GM21619 (cell line): ENCODE data around the gene AGFG2.
"Not testable (repeated sequence)": the region's sequence is repeated elsewhere in the genome, so short reads cannot be mapped to it uniquely, and the experiment has no call there.

Source experiments
- ATAC-seq: cut with Tn5 transposase; IDR thresholded peaks from one replicate; pipeline ENCODE4 v1.9.1; 2021; ENCODE audit not compliant: unreplicated experiment

Gene AGFG2

GRCh38 chr7:100546926-100547800 is 8.2 kb downstream of the AGFG2 start:
- no peak for ATAC-seq

GRCh38 chr7:100547872-100548271 is 8.9 kb downstream of the AGFG2 start:
- ATAC-seq: no peak

- not testable (repeated sequence) for ATAC-seq
These were observed 9.4 kb downstream of the AGFG2 start for GRCh38 chr7:100548446-100548845.

GRCh38 chr7:100552532-100552931 is 13.5 kb downstream of the AGFG2 start:
- no peak for ATAC-seq

DNA sequence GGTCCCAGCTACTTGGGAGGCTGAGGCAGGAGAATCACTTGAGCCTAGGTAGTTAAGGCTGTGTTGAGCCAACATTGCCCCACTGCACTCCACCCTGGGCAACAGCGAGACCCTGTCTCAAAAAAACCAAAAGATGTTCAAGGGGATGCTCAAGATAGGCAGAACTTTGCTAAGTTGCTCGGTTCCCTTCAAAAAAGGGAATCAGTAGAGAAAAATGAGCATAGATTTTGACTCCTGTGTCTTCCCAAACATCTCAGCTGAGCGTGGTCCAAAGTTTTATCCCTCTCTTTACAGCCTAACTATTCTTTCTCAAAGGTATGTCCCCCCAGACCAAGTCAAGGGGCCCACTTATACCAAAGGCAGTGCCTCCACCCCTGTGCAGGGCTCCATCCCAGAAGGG is 14.0 kb downstream of the AGFG2 start:
- no peak for ATAC-seq

- ATAC-seq: no peak
These were observed 16.7 kb downstream of the AGFG2 start for GRCh38 chr7:100555701-100556100.

GRCh38 chr7:100556541-100556940 is 17.5 kb downstream of the AGFG2 start:
- no peak for ATAC-seq

DNA sequence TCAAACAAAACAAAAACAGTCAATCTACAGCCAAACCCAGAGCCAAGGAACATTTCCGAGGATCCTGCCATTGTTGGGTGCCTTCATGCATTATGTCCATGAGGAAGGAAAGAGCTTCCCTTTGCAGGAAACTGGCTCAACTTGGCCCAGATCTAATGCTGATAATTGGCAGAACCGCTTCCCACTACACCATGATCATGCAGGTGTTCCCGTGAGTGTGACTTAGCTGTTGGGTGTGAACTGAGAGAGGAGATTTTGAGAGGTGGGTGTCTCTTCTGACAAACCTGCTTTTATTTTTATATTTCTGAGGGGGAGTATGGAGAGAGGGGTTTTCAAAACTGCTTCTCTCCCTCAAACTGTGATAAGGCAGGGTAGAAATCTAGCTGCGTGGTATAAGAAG is 20.1 kb downstream of the AGFG2 start:
- ATAC-seq: no peak

DNA sequence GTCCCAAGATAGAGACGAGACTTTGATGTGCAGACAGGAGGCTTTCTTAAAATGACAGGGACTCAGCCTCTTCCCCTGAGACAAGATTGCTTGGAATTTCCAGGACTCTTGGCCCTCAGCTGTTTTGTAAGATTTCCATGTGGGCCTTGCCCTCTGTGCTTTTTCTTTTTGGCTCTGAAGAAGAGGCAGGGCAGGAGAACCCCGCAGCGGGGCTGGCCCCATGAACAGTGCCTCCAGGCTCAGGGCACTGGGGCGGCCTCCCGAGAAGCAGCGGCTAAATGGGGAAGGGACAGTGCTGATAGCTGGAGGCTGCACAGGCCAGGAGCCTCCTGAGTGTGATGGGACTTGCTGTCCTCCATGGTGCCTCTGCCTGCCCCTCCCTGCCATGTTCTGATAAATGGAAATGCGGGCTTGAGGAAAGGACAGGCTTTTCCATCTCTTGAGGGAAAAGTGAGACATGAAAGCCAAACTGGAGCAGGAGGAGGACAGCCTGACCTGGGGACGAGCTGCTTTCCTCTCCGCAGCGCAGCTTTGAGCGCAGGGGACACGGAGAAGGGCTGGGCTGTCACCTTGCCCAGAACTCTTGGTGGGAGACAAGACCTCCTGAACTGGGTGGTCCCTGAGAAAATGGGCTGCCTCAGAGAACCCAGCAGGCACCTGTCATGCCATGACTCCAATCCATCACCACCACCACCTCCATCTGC is 22.6 kb downstream of the AGFG2 start:
- no peak for ATAC-seq

GRCh38 chr7:100562195-100563099 is 23.4 kb downstream of the AGFG2 start:
- no peak for ATAC-seq

DNA sequence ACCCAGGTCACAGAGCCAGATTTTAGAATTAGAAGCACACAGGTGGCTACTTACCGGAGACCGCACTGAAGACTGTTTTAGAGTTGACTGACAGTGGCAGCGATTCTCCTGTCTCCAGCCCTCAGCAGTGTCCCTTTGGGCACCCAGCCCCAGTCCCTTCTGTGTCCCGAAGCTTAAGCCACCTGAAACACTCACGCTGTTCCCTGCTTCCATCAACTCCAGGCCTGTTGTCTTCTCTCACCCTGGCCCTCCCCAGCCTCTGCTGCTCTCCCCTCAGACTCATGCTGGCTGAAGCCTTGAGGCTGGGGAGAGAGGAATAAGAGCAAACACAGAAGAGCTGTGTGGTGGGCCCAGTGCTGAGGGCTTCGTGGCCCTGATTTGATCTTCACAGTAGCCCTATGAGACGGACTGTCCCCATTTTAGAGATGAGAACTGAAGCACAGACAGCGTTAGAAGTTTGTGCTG is 24.1 kb downstream of the AGFG2 start:
- no peak for ATAC-seq

- no peak for ATAC-seq
These were observed 24.9 kb downstream of the AGFG2 start for GRCh38 chr7:100563809-100564400.

DNA sequence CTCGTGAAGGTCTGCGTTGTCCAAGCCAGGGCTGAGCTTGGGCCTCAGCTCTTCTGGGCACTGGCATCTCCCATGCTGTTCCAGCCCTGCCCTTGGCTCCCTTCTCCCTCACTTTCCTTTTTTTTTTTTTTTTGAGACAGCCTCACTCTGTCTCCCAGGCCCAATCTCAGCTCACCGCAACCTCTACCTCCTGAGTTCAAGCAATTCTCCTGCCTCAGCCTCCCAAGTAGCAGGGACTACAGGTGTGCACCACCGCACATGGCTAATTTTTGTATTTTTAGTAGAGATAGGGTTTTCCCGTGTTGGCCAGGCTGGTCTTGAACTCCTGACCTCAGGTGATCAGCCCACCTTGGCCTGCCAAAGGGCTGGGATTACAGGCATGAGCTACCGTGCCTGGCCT is 25.4 kb downstream of the AGFG2 start:
- ATAC-seq: not testable (repeated sequence)

DNA sequence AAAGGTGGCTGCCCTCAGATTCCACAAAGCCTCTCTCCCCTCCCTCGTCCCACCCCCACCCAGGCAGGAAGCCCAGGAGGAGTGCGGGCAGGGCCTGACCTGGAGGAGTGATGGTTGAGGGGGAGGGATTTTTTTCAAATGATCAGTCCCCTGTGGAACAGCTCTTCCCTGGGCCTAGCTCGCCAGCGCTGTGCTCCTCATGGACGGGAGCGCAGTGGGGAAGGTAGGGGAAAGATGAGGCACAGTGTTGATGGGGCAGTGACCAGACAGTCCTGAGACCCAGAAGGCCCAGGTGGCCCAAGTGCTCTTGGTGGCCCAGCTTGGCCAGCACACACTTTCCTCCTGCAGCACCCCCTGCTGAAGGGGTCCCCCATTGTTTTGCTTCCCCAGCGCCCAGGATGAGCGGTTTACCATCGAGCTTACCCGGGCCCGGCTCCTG is 26.1 kb downstream of the AGFG2 start:
- no peak for ATAC-seq

DNA sequence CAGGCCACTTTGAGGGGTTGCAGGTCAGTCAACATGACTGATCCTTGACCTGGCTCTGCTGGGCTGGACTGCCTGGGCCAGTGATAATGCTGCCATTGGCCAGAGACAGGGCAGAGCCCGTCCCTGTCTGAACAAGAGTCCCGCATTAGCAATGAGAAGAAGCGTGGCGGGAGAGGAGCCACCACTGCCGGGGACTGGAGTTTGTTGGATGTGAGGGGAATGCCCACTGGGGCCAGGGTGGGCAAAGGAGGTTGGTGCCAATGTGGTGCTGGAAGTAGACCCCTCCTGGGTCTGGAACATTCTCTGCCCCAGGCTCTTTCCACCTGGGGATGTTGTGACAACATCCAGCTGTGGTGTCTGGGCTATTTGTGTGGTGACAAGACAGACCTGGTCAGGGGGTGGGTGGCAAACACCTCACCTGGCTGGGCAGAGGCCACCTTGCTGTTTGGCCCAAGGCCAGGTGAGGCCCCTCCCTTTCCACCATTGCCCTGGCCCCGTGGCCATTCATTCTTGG is 27.1 kb downstream of the AGFG2 start:
- ATAC-seq: no peak

- ATAC-seq: no peak
These were observed 28.2 kb downstream of the AGFG2 start for GRCh38 chr7:100567031-100567730.

DNA sequence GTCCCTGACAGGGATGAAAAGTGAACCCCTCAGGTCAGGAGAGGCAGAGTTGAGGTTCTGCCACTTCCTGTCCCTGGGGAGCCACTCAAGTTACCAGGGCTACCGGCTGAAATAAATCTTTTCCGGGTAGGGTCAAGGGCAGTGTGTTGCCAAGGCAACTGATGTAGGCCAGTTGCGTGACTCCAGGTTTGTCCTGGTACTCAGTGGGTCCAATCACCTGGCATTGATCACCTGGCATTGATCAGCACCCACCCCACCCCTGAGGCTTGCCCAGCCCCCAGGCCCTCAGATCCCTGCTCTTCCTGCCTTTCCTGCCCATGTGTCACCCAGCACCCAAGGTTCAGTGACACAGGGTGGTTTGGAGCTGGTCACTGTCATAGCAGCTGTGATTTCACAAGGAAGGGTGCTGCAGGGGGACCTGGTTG is 28.8 kb downstream of the AGFG2 start:
- ATAC-seq: no peak

- ATAC-seq: no peak
These were observed 29.3 kb downstream of the AGFG2 start for GRCh38 chr7:100568176-100568895.
